ENCODE measurements around the gene RAB4A.

Gene RAB4A

GRCh38 chr1:229342656-229343569 is 72.0 kb downstream of the RAB4A start, which contains the start of gene CCSAP (continued):
- TF ChIP-seq, protein P1, sequence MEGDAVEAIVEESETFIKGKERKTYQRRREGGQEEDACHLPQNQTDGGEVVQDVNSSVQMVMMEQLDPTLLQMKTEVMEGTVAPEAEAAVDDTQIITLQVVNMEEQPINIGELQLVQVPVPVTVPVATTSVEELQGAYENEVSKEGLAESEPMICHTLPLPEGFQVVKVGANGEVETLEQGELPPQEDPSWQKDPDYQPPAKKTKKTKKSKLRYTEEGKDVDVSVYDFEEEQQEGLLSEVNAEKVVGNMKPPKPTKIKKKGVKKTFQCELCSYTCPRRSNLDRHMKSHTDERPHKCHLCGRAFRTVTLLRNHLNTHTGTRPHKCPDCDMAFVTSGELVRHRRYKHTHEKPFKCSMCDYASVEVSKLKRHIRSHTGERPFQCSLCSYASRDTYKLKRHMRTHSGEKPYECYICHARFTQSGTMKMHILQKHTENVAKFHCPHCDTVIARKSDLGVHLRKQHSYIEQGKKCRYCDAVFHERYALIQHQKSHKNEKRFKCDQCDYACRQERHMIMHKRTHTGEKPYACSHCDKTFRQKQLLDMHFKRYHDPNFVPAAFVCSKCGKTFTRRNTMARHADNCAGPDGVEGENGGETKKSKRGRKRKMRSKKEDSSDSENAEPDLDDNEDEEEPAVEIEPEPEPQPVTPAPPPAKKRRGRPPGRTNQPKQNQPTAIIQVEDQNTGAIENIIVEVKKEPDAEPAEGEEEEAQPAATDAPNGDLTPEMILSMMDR (tag by site-specific recombination; IDR thresholded peaks at IDR 0.05), result peak; percentile 45; the same call in 1 of the 2 replicates
- TF ChIP-seq ZNF488 (tag by site-specific recombination; IDR thresholded peaks at IDR 0.05) (no peak), ZBTB7A (tag by site-specific recombination; IDR thresholded peaks at IDR 0.05; ENCODE audit: low read depth) (peak; percentile 99), PATZ1 (tag by site-specific recombination; IDR thresholded peaks at IDR 0.05) (peak; percentile 95), ZNF555 (tag by site-specific recombination; conservative IDR thresholded peaks at IDR 0.05) (no peak), ZSCAN23 (tag by site-specific recombination; IDR thresholded peaks at IDR 0.05) (no peak), ZNF621 (tag by site-specific recombination; IDR thresholded peaks at IDR 0.05) (no peak), OVOL3 (tag by site-specific recombination; IDR thresholded peaks at IDR 0.05) (no peak), ZNF121 (tag by site-specific recombination; IDR thresholded peaks at IDR 0.05) (no peak), ZNF561 (tag by site-specific recombination; IDR thresholded peaks at IDR 0.05; ENCODE audit: borderline replicate concordance) (peak; percentile 93), EGR2 (tag by site-specific recombination; IDR thresholded peaks at IDR 0.05; ENCODE audit: low read depth) (peak; percentile 89), ZNF23 (tag by site-specific recombination; IDR thresholded peaks at IDR 0.05; ENCODE audit: borderline replicate concordance) (no peak), ZSCAN18 (tag by site-specific recombination; IDR thresholded peaks at IDR 0.05) (peak; percentile 53; the same call in 1 of the 2 replicates), MEIS1 (CRISPR knock-in tag; IDR thresholded peaks at IDR 0.05; ENCODE audit: borderline replicate concordance) (no peak), ZNF398 (tag by site-specific recombination; IDR thresholded peaks at IDR 0.05) (peak; percentile 32; the same call in 1 of the 2 replicates), ZNF335 (tag by site-specific recombination; conservative IDR thresholded peaks at IDR 0.05) (0 out of 2 replicates have a peak, but pooled peaks have one; percentile 69), SCRT2 (tag by site-specific recombination; IDR thresholded peaks at IDR 0.05) (peak; percentile 97), GLIS1 (tag by site-specific recombination; IDR thresholded peaks at IDR 0.05) (peak; percentile 98), ZNF391 (tag by site-specific recombination; IDR thresholded peaks at IDR 0.05; ENCODE audit: borderline replicate concordance, low read depth) (peak; percentile 42; the same call in 1 of the 2 replicates), ZNF501 (tag by site-specific recombination; IDR thresholded peaks at IDR 0.05) (peak; percentile 89), ATF2 (tag by site-specific recombination; IDR thresholded peaks at IDR 0.05; ENCODE audit: low read depth) (no peak), ZNF404 (tag by site-specific recombination; IDR thresholded peaks at IDR 0.05) (no peak), ZNF776 (tag by site-specific recombination; IDR thresholded peaks at IDR 0.05; ENCODE audit: borderline replicate concordance) (no peak)
- TF ChIP-seq, protein P2, sequence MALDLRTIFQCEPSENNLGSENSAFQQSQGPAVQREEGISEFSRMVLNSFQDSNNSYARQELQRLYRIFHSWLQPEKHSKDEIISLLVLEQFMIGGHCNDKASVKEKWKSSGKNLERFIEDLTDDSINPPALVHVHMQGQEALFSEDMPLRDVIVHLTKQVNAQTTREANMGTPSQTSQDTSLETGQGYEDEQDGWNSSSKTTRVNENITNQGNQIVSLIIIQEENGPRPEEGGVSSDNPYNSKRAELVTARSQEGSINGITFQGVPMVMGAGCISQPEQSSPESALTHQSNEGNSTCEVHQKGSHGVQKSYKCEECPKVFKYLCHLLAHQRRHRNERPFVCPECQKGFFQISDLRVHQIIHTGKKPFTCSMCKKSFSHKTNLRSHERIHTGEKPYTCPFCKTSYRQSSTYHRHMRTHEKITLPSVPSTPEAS (tag by site-specific recombination; IDR thresholded peaks at IDR 0.05), result peak; percentile 27; the same call in 1 of the 2 replicates
- TF ChIP-seq, protein P3, sequence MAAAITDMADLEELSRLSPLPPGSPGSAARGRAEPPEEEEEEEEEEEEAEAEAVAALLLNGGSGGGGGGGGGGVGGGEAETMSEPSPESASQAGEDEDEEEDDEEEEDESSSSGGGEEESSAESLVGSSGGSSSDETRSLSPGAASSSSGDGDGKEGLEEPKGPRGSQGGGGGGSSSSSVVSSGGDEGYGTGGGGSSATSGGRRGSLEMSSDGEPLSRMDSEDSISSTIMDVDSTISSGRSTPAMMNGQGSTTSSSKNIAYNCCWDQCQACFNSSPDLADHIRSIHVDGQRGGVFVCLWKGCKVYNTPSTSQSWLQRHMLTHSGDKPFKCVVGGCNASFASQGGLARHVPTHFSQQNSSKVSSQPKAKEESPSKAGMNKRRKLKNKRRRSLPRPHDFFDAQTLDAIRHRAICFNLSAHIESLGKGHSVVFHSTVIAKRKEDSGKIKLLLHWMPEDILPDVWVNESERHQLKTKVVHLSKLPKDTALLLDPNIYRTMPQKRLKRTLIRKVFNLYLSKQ (tag by site-specific recombination; IDR thresholded peaks at IDR 0.05; ENCODE audit: borderline replicate concordance), result no peak

Measured in HEK293 (cell line).